NCI-H2081 (cell line): Measurements from ENCODE around the gene ENTPD2.

ENCODE experiments used
- DNase-seq, 2 experiments: peaks; one replicate each; lab custom pipeline; 2025; lab: John Stamatoyannopoulos, UW

Gene ENTPD2

GRCh38 chr9:137053944-137054931, at the start of gene ENTPD2:
Gene ENTPD2 (minus strand): TSS chr9:137054061. CDS start chr9:137053997, 64 bp downstream.
- peak; percentile 65 to 69 for DNase-seq

DNA sequence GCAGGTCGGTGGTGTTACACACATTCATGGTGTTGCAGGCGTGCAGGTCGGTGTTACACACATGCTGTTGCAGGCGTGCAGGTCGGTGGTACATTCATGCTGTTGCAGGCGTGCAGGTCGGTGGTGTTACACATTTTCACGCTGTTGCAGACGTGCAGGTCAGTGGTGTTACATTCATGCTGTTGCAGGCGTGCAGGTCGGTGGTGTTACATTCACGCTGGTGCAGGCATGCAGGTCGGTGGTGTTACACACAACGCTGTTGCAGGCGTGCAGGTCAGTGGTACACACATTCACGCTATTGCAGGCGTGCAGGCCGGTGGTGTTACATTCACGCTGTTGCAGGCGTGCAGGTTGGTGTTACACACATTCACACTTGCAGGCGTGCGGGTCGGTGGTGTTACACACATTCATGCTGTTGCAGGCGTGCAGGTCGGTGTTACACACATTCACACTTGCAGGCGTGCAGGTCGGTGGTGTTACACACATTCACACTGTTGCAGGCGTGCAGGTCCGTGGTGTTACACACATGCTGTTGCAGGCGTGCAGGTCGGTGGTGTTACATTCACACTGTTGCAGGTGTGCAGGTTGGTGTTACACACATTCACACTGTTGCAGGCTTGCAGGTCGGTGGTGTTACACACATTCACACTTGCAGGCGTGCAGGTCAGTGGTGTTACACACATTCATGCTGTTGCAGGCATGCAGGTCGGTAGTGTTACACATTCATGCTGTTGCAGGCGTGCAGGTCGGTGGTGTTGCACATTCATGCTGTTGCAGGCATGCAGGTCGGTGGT, 49.5 kb upstream of the ENTPD2 start:
- no peak for DNase-seq

DNA sequence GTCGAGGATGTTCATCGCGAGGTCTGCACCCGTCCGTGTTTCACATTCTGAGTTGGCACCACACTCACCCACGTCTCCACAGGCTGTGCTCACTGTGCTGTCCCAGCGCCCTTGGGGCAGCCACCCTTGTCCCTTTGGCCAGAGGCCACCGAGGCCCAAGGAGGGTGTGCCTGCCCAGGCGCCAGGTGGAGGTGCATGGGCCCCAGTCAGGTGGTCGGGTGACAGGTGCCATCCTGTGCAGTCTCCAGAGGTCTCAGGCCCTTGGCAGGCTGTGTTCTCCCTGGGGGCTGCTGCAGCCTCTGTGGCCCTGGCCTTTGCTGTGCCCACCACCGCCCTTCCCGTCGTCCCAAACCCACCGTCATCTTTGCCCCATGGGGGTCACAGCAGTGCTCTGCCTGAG, 45.4 kb upstream of the ENTPD2 start:
- DNase-seq: no peak

- DNase-seq: no peak
Measured at GRCh38 chr9:137097761-137098462, 44.1 kb upstream of the ENTPD2 start.

DNA sequence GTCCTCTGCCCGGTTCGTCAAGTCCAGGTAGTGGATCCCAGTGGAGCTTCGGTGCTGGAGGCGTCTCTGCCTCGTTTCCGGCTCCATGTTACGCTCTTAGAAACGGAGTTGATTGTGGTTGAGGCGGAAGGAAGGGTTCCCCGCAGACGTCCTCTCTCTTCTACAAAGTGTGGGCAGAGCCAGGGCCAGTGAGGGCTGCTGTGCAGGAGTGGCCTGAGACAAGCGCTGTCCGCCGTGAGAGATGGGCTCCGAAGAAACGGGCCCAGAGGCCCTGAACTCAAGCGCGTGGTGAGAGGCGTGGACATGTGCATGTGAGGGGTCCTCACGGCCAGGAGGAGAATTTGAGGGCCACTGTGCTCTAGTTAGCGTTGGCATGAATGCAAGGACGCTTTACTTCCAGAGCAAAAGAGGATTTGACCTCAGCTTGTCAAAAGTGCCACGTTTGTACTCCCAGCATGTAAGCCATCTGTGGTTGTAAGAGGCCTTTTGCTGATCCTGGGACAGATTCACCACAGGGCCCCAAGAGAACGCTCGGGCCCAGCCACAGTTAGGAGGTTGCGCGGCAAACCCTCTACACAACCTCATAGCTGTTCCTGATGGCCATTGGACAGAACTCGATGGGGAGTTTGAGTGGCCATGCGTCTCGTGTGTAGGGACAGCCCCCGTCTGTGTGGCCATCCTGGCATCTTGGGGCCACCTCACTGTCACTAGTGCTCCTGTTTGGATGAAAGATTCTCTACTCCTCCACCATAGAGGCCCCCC, 43.1 kb upstream of the ENTPD2 start:
- DNase-seq: no peak

DNA sequence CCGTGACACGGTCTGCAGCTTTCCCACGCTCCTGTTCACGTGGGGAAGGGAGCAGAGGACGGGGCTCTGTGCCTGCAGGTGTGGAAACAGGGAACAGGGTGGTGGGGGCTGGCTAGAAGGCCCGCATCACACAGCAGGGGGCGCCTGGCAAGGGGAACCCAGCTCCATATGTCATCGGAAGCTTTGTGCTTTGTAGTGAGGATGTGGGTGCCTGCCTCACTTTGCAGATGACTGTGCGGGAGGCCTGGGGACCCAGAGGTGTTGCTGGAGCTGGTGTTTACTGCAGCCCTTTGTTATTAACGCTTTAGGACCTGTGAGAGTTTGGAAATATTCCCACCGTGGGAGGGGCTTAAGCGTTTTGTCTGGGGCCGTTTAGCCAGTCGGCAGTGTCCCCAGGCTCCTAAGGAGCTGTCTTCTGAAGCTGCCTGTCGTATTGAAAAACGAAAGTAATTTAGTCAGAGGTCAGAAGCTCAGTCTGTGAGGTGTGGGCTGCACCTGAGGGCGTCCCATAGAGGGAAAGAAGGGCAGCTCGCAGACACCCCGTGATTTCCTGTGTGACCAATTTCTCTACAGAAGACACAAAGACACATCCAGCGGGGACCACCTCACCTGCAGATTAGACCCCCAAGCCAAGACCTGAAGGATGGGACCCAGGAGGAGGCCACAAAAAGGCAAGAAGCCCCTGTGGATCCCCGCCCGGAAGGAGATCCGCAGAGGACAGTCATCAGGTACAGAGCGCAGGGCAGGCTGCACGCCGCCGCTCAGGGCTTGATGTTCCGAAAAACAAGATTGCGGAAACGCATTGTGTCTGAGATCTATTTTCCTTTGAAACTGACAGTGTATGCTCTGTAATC, 42.0 kb upstream of the ENTPD2 start:
- peak in 1 of 2 experiments; percentile 30 for DNase-seq

GRCh38 chr9:137089232-137089947, 35.5 kb upstream of the ENTPD2 start:
- DNase-seq: no peak

GRCh38 chr9:137088121-137088520, 34.3 kb upstream of the ENTPD2 start:
- DNase-seq: peak in 1 of 2 experiments; percentile 30

GRCh38 chr9:137087409-137087925, 33.6 kb upstream of the ENTPD2 start:
- no peak for DNase-seq

GRCh38 chr9:137086531-137087408, 32.9 kb upstream of the ENTPD2 start, which contains the start of gene MAN1B1:
Gene MAN1B1 (plus strand): TSS chr9:137086985. CDS start chr9:137087000, 15 bp downstream.
- peak; percentile 99 for DNase-seq

- DNase-seq: peak in 1 of 2 experiments; percentile 30
Measured at GRCh38 chr9:137085920-137086530, 32.2 kb upstream of the ENTPD2 start.

- DNase-seq: no peak
Measured at GRCh38 chr9:137084526-137084925, 30.7 kb upstream of the ENTPD2 start.

GRCh38 chr9:137083394-137084004, 29.6 kb upstream of the ENTPD2 start:
- no peak for DNase-seq

- no peak for DNase-seq
Measured at GRCh38 chr9:137082925-137083290, 29.0 kb upstream of the ENTPD2 start.

DNA sequence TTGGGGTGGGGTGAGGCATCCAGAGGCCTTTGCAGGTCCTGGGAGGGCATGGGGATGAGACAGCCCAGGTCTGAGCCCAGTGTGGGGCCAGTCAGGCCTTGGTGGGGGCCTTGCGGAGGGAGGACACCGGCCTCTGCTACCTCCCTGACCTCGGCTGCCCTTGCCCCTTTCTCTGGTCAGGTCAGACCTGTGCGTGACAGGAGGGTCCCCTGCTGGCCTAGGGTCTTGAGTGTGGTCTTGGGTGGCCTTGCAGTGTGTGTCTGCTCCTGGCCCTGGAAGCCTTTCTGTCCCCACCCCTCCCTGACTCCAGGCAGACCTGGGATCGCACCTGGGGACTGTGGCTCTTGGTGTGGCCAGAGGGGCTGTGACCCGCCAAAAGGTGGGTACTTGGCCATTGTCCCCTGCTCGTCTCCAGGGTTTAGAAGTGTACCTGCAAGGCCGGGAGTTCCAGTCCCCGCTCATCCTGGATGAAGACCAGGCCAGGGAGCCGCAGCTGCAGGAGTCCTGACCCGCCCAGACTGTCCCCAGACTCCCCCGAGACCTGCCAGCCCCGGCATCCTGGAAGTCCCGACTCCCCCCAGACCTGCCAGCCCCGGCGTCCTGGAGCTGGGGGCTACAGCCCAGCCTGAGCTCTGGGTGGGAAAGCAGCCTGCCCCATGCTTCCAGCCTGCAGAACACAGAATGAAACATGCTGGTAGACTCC, 28.5 kb upstream of the ENTPD2 start:
- DNase-seq: no peak

- no peak for DNase-seq
Measured at GRCh38 chr9:137080260-137081122, 26.6 kb upstream of the ENTPD2 start.
